Stimulated activated CD8-positive, alpha-beta memory T cell treated with anti-CD3 and anti-CD28 coated beads, Interleukin-2, amount 100 ng/mL, for 1 hour (primary cell): ENCODE results near the gene ZNF407.

Source experiments
- DNase-seq, 2 donors: peaks; one replicate each; pipeline ENCODE4 v3.0.0-alpha.2; 2020; ENCODE audit warnings: low read depth in 2 of 2

ZNF407 gene

DNA sequence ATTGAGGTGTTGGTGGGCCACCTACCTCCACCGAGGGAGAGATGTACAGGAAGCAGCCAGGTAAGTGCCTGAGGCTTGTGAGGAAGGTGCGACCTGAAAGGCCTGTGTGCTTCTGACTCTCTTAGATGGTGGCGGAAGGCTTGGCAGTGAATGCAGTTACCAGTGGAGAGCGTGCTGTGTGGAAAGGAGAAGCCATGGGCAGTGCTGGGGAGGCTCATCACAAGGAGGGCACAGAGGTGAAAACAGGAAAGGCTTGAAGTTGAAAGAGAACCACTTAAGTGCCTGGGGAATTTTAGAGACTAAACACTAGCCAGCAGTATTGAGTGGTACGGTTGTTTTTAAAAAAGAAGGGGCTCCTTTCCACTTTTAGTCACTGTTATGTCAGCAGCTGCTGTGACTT is 130.9 kb downstream of the ZNF407 start:
- no peak for DNase-seq

DNA sequence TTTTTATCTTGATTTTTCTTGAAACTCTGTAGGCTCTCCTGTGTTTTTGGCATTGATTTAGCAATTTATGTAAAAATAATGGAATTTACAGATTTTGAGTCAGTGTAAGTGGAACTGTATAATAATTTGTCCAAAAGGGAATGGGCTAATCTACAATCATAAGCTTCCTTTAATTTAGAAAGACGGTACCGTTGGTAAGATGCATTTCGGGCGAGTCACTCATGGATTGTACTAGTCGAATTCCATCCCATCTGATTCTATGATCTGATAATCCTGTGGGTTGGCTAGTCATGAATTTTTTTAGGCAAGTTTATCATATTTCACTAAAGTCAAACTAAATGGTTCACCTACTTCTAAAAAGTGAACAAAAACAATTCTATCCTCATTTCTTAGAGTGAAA is 133.4 kb downstream of the ZNF407 start:
- DNase-seq: no peak

DNA sequence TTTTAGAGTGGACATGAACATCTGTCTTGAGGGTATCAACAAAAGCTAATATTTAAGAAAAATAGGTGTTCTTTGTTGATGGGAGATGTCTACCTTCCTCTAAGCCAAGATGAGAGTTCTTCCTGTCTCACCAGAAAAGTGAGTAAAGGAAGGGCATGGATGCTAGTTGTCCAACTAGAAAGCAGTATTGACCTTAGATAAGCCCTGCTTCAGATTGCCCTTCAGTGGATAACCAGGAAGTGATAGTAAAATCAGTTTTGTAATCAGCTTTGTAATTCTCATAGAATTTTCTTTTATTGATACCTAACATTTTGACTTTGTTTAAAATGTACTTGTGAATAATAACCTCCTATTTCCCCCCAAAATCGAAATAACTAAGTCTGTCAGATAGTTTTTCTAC is 134.7 kb downstream of the ZNF407 start:
- DNase-seq: no peak

DNA sequence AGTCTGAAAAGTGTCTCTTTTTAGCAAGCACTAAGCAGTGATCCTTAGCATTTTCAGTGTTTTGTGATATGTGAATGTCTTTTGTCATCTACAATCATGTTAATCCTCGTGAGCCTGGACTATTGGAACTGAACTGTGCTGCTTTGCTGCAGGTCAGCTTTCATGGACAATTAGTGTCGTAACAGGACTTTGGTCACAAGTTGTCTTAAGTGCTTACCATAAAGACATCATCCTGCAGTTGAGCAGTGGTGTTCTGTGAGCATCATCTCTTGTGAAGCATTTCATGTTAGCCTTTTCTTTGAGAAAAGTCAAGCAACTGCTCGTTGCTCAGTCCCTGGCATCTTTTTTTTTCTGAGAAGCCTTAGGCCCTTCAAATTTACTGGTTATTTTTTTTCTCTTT is 135.9 kb downstream of the ZNF407 start:
- no peak for DNase-seq

DNA sequence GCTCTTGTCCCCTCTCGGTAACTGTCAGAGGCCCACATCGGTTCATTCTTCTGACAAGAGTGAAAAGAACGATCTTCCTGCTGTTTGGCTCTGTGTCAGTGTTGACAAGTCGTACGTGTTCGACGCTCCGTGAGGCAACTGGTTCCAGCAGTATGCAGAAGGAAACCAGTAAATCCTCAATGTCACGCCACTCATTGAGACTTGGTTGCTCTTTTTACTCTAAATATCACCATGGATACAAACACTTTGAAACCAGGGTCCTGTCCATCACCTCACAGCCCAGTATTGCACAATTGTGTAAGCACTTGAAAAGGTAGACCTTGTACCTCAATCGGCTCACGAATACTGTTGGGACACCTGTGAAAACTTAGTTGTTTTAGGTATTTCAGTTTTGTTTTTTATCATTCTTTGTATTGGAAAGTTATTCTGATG is 136.4 kb downstream of the ZNF407 start:
- no peak for DNase-seq

DNA sequence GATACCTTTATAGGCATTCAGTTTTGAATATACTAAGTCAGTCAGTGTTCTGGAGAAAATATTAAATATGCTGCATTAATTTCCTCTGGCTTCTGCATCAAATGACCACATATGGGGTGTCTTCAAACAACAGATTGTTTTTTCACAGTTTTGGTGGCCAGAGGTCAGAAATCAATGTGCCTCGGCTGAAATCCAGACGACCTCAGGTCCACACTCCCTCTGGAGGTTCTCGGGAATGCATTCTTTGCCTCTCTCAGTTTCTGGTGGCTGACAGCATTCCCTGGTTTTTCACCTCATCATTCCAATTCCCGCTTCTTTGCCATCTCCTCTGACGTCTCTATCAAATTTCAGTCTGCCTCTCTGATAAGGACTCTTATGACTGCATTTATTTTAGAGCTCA is 142.3 kb downstream of the ZNF407 start:
- no peak for DNase-seq

DNA sequence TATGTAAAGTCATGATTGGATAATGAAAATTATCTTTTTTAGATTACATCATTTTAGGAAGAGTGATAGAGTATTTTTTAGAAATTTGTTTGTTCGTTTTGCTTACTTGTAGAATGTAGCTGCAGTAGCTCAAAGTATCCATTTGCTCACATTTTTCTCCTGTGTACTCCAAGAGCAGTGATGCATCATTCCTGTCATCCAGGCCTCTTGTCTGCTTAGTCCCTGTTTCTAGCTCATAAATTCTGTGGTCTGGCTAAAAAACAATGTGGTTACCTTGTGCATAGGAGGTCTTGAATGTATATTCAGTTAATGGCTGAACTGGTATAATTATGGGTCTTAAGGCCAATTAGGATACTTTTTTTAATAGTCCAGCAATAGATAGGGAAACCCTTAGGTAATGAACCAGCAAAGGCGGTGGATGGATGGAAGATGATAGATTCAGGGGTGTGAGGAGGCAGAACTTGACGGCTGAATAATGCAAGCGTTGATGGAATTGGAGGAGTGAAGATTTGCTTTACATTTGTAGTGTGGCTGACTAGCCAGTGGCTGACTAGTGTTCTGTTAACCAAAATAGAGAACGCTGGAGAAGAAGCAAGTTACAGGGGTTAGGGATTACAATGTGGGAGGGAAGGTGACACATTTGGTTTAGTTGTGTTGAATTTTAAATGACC is 145.0 kb downstream of the ZNF407 start:
- no peak for DNase-seq

DNA sequence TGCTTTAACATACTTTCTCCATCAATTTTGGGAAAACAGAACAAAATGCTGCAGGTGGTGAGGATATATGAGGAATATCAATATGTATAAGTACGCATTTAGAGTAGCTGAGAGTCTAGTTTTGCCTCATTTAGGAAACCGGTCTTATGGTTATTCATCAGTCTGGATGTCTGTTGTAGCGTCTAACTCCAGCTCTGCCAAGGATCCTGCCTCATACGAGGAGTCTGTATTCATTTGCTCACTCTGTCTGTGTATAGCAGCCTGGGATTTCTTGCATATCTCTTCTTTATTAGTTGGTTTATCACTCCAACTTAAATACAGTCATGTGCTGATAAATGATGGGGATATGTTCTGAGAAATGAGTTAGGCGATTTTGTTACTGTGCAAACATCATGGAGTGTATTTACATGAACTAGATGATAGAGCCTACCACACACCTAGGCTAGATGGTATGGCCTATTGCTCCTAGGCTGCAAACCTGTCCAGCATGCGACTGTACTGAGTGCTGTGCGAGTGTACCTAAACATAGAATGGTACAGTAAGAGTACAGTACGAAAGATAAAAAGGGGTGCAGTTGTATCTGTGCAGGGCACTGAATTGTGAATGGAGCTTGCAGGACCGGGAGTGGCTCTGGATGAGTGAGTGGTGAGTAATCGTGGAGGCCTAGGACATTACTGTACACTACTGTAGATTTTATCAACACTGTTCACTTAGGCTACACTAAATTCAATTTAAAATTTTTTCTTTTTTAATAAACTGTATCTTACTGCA is 148.1 kb downstream of the ZNF407 start:
- no peak for DNase-seq

DNA sequence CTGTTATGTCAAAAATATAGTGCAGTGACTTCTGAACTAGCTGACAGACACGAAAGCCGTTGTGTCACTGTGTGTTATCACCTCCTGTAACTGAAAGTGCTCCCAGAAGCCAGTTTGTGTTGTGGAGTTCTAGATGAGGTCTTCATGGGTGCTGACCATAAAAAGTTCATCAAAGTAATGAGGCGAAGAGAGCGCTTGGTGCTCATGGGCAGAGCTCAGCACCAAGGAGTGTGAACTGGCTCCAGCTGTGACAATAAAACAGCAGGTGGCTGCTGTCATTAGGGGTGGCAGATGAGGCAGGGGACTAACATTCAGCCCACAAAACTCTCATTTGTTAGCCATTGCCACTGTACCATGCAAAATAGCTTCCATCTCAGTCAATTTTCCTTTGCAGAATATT is 151.1 kb downstream of the ZNF407 start:
- no peak for DNase-seq

DNA sequence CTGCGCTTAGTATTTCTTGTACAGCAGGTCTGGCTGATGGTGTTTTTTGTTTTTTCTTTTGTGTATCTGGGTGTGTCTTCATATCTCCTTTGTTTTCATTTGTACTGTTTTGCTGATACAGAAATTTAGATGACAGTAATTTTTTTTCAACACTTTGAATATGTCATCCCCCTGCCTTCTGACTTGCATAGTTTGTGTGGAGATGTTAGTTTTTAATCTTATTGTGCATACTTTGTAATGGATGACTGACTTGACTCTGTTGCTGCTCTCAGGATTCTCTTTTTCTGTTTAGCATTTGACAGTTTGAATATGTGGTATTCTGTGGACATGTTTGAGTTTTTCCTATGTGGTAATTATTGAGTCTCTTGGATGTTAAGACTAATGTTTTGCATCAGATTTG is 161.3 kb downstream of the ZNF407 start:
- no peak for DNase-seq

DNA sequence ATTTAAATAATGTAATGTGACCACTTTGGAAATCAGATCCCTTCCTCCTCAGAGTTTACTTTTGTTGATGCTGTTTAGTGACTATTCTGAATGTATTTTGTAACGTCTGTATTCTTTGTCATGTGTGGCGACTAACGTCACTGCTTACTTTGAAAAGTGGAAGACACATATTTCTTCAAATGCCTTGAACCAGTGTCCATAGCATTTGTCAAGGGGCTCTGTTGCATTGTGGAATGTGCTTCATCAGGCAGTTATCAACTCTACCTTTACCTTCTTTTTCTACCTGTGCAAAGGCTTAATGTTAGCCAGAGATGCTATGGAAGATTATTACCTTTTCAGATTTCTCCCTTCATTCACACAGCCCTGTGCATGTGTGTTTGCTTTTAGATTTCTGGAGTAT is 162.4 kb downstream of the ZNF407 start:
- DNase-seq: no peak

DNA sequence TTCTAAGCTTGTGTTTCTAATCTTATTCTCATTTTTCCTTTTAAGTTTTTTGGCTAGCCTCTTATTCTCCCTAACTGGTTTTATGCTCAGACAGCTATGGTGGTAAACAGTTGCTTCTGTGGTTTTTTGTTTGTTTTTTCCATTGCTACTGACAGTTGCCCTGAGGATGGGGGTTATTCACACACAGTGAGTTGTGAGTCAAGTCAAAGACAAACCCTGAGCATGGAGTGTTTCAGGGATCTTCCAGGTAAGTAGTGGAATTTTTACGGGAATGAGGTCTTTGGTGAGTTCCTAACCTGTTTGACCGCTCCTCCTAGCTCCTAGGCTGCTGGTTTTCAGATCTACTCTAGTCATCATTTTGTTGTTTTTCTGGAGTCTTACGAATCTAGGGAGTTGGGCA is 162.8 kb downstream of the ZNF407 start:
- no peak for DNase-seq

DNA sequence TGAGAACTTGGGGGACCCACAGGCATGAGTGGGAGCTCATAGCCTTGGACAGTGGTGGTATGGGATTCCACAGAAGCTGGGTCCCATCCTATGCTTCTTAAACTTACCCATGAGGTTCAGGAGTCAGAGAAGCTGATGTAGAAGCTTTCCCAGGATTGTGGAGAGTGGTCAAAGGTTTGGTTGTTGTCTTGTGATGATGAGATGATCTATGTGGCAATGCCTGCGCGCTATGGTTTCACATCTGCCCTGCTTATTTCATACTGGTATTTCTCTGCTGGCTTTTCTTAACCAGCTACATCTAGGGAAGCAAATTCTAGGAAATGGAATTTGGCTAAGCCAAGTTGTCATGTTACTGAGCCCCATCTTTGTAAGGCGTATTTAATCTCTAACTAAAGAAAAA is 168.6 kb downstream of the ZNF407 start:
- no peak for DNase-seq

DNA sequence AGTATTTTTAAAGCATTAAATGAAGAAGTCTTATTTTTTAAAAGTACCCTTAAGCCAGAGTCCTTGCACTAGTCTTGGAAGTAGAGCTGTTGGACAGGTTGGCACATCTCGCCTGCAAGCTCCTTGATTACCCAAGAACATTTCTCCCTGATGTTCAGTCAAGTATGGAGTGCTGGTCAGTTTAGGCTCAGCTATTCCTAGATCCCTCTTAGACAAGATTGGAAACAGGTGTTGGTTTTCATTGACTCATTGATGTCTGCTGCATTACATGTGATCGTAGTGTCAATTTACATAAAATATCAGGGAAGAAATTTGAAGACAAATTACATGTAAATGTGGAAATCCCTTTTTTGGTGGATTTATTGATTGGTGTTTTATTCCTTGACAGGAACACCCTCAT is 170.4 kb downstream of the ZNF407 start:
- DNase-seq: no peak

DNA sequence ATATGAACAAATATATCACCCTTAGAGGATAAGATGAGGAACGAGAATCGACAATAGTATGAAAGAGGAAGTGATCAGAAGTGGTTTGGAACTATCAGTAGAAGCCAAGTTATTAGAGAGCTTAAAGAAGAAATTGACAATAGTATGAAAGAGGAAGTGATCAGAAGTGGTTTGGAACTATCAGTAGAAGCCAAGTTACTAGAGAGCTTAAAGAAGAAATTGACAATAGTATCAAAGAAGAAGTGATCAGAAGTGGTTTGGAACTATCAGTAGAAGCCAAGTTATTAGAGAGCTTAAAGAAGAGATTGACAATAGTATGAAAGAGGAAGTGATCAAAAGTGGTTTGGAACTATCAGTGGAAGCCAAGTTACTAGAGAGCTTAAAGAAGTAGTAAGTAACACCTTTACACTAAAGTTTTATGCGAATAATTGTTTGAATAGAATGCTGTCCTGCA is 175.5 kb downstream of the ZNF407 start:
- no peak for DNase-seq

DNA sequence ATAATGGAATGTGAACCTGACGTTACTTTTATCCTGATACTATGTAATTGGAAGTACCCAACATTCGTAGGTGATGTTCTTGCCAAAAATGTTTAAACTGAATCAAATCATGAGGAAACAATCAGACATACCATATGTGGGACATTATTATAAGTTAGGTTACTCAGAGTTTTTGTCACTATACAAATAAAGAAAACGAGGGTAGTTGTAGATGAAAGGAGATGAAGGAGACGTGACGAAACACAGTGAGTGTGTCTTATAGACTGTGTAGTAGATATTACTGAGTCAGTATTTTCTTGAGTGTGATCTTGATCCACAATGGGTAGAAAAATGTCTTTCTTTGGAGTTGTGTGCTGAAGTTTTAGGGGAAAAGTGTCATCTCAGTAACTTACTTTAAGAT is 176.8 kb downstream of the ZNF407 start:
- no peak for DNase-seq

DNA sequence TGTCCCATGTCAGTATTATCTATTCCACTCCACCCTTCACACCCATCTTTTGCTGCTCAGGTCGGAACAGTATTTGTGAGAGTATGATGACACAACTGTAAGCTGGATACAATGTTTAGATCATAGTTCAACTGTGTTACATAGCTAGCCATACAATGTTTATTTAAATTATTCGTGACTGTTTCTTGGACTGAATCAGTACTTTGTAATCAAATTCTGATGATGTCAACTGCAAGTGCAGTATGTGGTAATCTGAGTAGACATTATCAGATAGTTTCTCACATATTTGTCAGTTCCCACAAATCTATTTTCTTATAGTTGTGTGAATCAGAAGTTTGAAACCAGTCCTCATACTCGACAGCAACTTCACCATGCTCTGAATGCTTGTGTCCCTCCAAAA is 177.6 kb downstream of the ZNF407 start:
- no peak for DNase-seq

DNA sequence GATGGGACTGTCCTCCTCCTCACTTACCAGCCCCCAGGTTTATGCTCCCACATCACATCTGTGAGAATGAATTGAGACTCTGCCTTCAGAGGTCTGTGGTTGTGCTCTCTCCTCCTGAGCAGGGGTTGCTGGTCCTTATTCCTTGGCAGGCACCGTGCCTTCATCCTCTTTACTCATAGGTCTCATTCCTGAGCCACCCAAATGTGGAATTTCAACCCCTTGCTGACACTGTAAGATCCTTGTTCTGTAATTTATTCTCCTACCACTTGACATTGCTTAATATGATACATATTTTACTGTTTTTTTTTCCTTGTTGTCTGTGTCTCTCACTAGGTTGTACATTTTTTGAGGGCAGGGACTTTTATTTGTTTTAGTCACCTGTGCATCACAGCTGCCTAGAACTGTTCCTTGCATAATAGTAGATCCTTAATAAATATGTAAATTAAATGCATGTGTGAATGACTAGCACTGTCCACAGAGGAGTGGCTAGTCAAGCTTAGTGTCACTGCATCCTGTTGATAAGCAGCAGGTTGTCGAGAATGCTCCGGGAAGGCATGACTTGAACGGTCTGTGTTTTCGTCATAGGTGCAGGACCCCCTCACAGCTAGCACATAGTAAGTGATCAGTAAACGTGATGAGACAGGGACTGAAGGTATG is 180.6 kb downstream of the ZNF407 start:
- DNase-seq: no peak

DNA sequence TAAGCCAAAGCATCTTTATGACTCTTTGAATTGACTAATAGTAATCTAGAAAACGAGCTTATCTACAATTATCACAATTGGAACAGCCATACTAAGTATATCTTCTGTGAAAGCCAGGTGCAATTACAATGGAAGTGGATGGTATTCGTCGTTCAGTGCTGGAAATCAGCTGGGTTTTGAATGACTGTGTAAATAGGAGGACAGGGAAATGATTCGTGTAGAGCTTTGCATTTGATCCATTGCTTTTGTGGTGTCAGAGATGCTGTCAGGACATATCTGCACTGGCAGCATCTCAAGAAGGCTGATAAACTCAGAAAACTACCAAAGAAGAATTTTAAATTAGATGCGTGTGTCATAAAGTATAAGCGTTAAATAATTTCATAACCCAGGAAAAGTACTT is 187.1 kb downstream of the ZNF407 start:
- DNase-seq: no peak

DNA sequence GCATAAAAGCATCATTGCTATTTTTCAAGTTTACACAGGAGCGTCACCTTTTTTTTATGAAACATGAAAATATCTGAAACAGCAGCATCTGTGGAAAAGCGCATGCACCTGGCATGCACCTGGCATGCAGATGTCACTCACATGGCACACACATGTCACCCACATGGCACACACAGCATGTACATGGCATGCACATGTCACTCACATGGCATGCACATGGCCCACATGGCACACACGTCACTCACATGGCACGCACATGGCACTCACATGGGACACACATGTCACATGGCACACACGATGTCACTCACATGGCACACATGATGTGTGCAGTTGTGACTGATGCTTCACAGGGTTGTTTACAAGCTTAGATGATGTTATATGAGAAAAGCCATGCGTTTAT is 188.0 kb downstream of the ZNF407 start:
- DNase-seq: no peak

DNA sequence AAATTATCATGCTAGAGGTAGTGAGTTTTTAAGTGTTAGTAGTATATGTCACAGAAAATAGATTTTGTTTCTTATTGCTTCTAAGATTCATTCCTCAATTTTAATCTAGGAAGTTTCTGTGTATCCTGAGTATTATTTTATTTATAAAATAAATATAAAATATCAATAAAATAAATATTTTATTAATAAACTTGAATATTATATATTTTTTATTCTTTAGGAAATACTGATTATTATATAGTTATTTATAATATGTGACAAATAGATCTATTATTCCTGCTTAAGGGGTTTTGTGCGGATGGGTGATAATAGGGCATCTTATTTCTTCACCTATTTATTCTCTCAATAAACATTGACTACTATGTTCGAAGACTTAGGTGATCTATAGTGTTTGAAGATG is 191.0 kb downstream of the ZNF407 start:
- DNase-seq: no peak

DNA sequence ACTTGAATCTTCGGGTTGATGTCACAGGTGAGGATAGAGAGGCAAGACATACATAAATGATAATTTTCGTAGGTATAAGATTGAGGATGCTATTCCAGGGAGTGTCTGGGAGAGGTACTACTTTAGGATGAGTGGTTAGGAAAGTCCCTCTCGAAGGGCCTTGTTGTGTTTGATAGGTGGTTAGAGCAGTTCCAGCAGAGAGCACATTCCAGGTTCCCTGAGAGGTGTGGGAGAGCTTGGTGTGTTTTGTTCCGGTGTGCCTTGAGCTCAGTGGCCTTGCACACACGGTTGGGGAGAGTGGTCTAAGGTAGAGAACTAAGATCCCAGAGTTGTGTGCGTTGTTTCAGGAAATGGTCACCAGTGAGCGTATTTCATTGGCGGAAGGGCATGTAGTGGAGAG is 191.4 kb downstream of the ZNF407 start:
- DNase-seq: no peak

DNA sequence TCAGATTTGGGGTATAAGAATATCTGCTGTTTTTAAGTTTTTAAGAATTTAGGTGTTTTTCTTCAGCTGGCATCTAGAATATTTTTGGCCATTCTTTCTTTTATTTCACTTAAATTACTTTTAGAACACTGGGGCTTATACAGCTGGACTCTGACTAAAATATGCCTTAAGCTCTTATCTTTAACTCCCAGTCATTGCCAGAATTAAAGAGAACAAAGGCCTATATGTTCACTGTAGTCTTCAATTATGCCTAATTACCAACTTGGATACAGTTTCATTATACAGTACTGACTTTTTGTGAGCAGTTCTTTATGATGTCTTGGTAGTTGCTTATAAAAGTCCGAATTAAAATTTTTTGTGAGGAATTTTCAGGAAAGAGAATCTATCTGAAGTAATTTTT is 192.8 kb downstream of the ZNF407 start:
- DNase-seq: no peak
